ENCODE results near the gene HSD17B3. TPM values are rescaled to one million over a fixed set of nuclear protein-coding genes. Genes with fewer than 3 reads are reported as not detected.

The HSD17B3 gene
- total and polyA plus RNA-seq, 3 experiments from 2014 or later: 0.35 to 0.42 TPM; not detected in 1

- H3K27ac ChIP-seq (ENCODE audit: low read depth, low read length): no peak overlapping the region
- no peak overlapping the region for H3K4me3 Mint-ChIP-seq
- no peaks in the 10 kb centered on the region for H3K9me3 ChIP-seq (ENCODE audit: low read length)
- no peaks in the 10 kb centered on the region for H3K36me3 Mint-ChIP-seq
- no peak overlapping the region for H3K4me3 ChIP-seq (ENCODE audit: low read length)
- peaks cover 10 to 14% (median 13%) of the 10 kb centered on the region in 3 donors for H3K4me1 Mint-ChIP-seq
- H3K27me3 Mint-ChIP-seq: peaks cover 7 to 43% of the 10 kb centered on the region in 2 donors
- no peaks in the 10 kb centered on the region for H3K9me3 Mint-ChIP-seq
- no peaks in the 10 kb centered on the region for H3K36me3 ChIP-seq (ENCODE audit: insufficient read depth, low read length)
- H3K4me1 ChIP-seq (ENCODE audit: insufficient read depth, low read length): peaks cover 5% of the 10 kb centered on the region
- H3K27ac Mint-ChIP-seq: no peak overlapping the region
- no peaks in the 10 kb centered on the region for H3K27me3 ChIP-seq (ENCODE audit: insufficient read depth, low read length, poor library complexity, severe bottlenecking)
- CTCF ChIA-PET: no interaction called here
- POLR2A ChIA-PET: no interaction called here
- DNase-seq: no peak
Measured at GRCh38 chr9:96214635-96215034, 87.3 kb downstream of the HSD17B3 start.

- ChIA-PET POLR2A (no interaction called here), CTCF (interaction anchor here (1.1 kb wide), 1 partner anchor 36 kb away, joined by 3 read pairs; no protein-coding TSS in a partner anchor)
- H3K4me3 Mint-ChIP-seq: no peak overlapping the region
- H3K27me3 Mint-ChIP-seq: peaks cover 6 to 14% of the 10 kb centered on the region in 2 donors
- no peak for DNase-seq
- H3K27me3 ChIP-seq (ENCODE audit: insufficient read depth, low read length, poor library complexity, severe bottlenecking): no peaks in the 10 kb centered on the region
- no peaks in the 10 kb centered on the region for H3K9me3 ChIP-seq (ENCODE audit: low read length)
- no peaks in the 10 kb centered on the region for H3K4me1 Mint-ChIP-seq
- no peaks in the 10 kb centered on the region for H3K9me3 Mint-ChIP-seq
- no peaks in the 10 kb centered on the region for H3K4me1 ChIP-seq (ENCODE audit: insufficient read depth, low read length)
- no peak overlapping the region for H3K4me3 ChIP-seq (ENCODE audit: low read length)
- no peak overlapping the region for H3K27ac Mint-ChIP-seq
- no peaks in the 10 kb centered on the region for H3K36me3 ChIP-seq (ENCODE audit: insufficient read depth, low read length)
- no peak overlapping the region for H3K27ac ChIP-seq (ENCODE audit: low read depth, low read length)
- H3K36me3 Mint-ChIP-seq: no peaks in the 10 kb centered on the region
Measured at GRCh38 chr9:96209407-96210271, 92.3 kb downstream of the HSD17B3 start.

GRCh38 chr9:96206156-96206751 is 95.7 kb downstream of the HSD17B3 start:
- ChIA-PET POLR2A (no interaction called here), CTCF (interaction anchor here (2.5 kb wide), 1 partner anchor 11 kb away, joined by 8 read pairs; no protein-coding TSS in a partner anchor)
- no peak for DNase-seq
- Histone ChIP-seq H3K27ac (ENCODE audit: low read depth, low read length) (no peak overlapping the region), H3K4me3 (ENCODE audit: low read length) (no peak overlapping the region), H3K4me1 (ENCODE audit: insufficient read depth, low read length) (peaks cover 5% of the 10 kb centered on the region), H3K36me3 (ENCODE audit: insufficient read depth, low read length) (no peaks in the 10 kb centered on the region), H3K9me3 (ENCODE audit: low read length) (no peaks in the 10 kb centered on the region), H3K27me3 (ENCODE audit: insufficient read depth, low read length, poor library complexity, severe bottlenecking) (no peaks in the 10 kb centered on the region)
- peak overlapping the region in 1 of 8 donors; percentile 73 for H3K27ac Mint-ChIP-seq
- H3K4me1 Mint-ChIP-seq: peaks cover 10 to 15% (median 11%) of the 10 kb centered on the region in 3 donors
- peaks cover under 1 to 2% of the 10 kb centered on the region in 2 donors for H3K27me3 Mint-ChIP-seq
- no peaks in the 10 kb centered on the region for H3K36me3 Mint-ChIP-seq
- no peaks in the 10 kb centered on the region for H3K9me3 Mint-ChIP-seq
- H3K4me3 Mint-ChIP-seq: no peak overlapping the region

- ChIA-PET CTCF (interaction anchor here (1.0 to 2.5 kb wide), 2 partner anchors 13 to 15 kb away, joined by 3 to 8 read pairs; no protein-coding TSS in a partner anchor), POLR2A (no interaction called here)
- H3K36me3 Mint-ChIP-seq: no peaks in the 10 kb centered on the region
Measured at GRCh38 chr9:96204853-96205252, 97.1 kb downstream of the HSD17B3 start.

GRCh38 chr9:96203867-96204501 is 98.0 kb downstream of the HSD17B3 start:
- Histone ChIP-seq H3K27ac (ENCODE audit: low read depth, low read length) (no peak overlapping the region), H3K36me3 (ENCODE audit: insufficient read depth, low read length) (no peaks in the 10 kb centered on the region), H3K9me3 (ENCODE audit: low read length) (no peaks in the 10 kb centered on the region), H3K4me3 (ENCODE audit: low read length) (no peak overlapping the region), H3K27me3 (ENCODE audit: insufficient read depth, low read length, poor library complexity, severe bottlenecking) (no peaks in the 10 kb centered on the region), H3K4me1 (ENCODE audit: insufficient read depth, low read length) (peaks cover 5% of the 10 kb centered on the region)
- Mint-ChIP-seq H3K4me1 (peaks cover 10 to 15% (median 11%) of the 10 kb centered on the region in 3 donors), H3K9me3 (no peaks in the 10 kb centered on the region), H3K27me3 (peaks cover 0 to 2% of the 10 kb centered on the region in 2 donors), H3K36me3 (no peaks in the 10 kb centered on the region), H3K27ac (peak overlapping the region in 3 of 8 donors; percentile 31 to 47 (median 42)), H3K4me3 (peak overlapping the region in 6 of 7 donors; percentile 3 to 59 (median 30))
- POLR2A ChIA-PET: no interaction called here
- peak in 1 of 5 donors; percentile 28 for DNase-seq
- CTCF ChIA-PET: no interaction called here

More at GRCh38 chr9:96204853-96205252, 97.1 kb downstream of the HSD17B3 start:
- Mint-ChIP-seq H3K4me1 (peaks cover 10 to 15% (median 11%) of the 10 kb centered on the region in 3 donors), H3K27me3 (peaks cover 0 to 2% of the 10 kb centered on the region in 2 donors), H3K4me3 (no peak overlapping the region), H3K27ac (no peak overlapping the region), H3K9me3 (no peaks in the 10 kb centered on the region)
- Histone ChIP-seq H3K27me3 (ENCODE audit: insufficient read depth, low read length, poor library complexity, severe bottlenecking) (no peaks in the 10 kb centered on the region), H3K36me3 (ENCODE audit: insufficient read depth, low read length) (no peaks in the 10 kb centered on the region), H3K27ac (ENCODE audit: low read depth, low read length) (no peak overlapping the region), H3K9me3 (ENCODE audit: low read length) (no peaks in the 10 kb centered on the region), H3K4me1 (ENCODE audit: insufficient read depth, low read length) (peaks cover 5% of the 10 kb centered on the region), H3K4me3 (ENCODE audit: low read length) (no peak overlapping the region)
- DNase-seq: no peak

- no peaks in the 10 kb centered on the region for H3K9me3 Mint-ChIP-seq
- no peaks in the 10 kb centered on the region for H3K36me3 Mint-ChIP-seq
- Histone ChIP-seq H3K27ac (ENCODE audit: low read depth, low read length) (no peak overlapping the region), H3K36me3 (ENCODE audit: insufficient read depth, low read length) (no peaks in the 10 kb centered on the region), H3K4me3 (ENCODE audit: low read length) (no peak overlapping the region), H3K4me1 (ENCODE audit: insufficient read depth, low read length) (peaks cover 5% of the 10 kb centered on the region), H3K9me3 (ENCODE audit: low read length) (no peaks in the 10 kb centered on the region), H3K27me3 (ENCODE audit: insufficient read depth, low read length, poor library complexity, severe bottlenecking) (no peaks in the 10 kb centered on the region)
- CTCF ChIA-PET: no interaction called here
- H3K27me3 Mint-ChIP-seq: peaks cover 2% of the 10 kb centered on the region in 2 donors
- no peak for DNase-seq
- POLR2A ChIA-PET: no interaction called here
- H3K4me3 Mint-ChIP-seq: peak overlapping the region in 5 of 7 donors; percentile 3 to 59 (median 28)
- peaks cover 10 to 15% (median 11%) of the 10 kb centered on the region in 3 donors for H3K4me1 Mint-ChIP-seq
- peak overlapping the region in 2 of 8 donors; percentile 42 to 47 for H3K27ac Mint-ChIP-seq
Measured at GRCh38 chr9:96202971-96203780, 98.8 kb downstream of the HSD17B3 start.

- ChIA-PET POLR2A (no interaction called here), CTCF (interaction anchor here (2.3 kb wide), 1 partner anchor 17 kb away, joined by 6 read pairs; no protein-coding TSS in a partner anchor)
- peaks cover 10 to 15% (median 11%) of the 10 kb centered on the region in 3 donors for H3K4me1 Mint-ChIP-seq
- no peak overlapping the region for H3K27ac Mint-ChIP-seq
- H3K27me3 ChIP-seq (ENCODE audit: insufficient read depth, low read length, poor library complexity, severe bottlenecking): no peaks in the 10 kb centered on the region
- no peaks in the 10 kb centered on the region for H3K36me3 Mint-ChIP-seq
- H3K27ac ChIP-seq (ENCODE audit: low read depth, low read length): no peak overlapping the region
- peaks cover 8 to 11% of the 10 kb centered on the region in 2 donors for H3K27me3 Mint-ChIP-seq
- DNase-seq: no peak
- H3K4me3 Mint-ChIP-seq: no peak overlapping the region
- no peaks in the 10 kb centered on the region for H3K36me3 ChIP-seq (ENCODE audit: insufficient read depth, low read length)
- peaks cover 5% of the 10 kb centered on the region for H3K4me1 ChIP-seq (ENCODE audit: insufficient read depth, low read length)
- no peaks in the 10 kb centered on the region for H3K9me3 Mint-ChIP-seq
- no peaks in the 10 kb centered on the region for H3K9me3 ChIP-seq (ENCODE audit: low read length)
- no peak overlapping the region for H3K4me3 ChIP-seq (ENCODE audit: low read length)
Measured at GRCh38 chr9:96201140-96201539, 100.8 kb downstream of the HSD17B3 start.

Data from CD8-positive, alpha-beta memory T cell (primary cell).